Measurements from ENCODE around the gene LRRC53.

LRRC53 gene

DNA sequence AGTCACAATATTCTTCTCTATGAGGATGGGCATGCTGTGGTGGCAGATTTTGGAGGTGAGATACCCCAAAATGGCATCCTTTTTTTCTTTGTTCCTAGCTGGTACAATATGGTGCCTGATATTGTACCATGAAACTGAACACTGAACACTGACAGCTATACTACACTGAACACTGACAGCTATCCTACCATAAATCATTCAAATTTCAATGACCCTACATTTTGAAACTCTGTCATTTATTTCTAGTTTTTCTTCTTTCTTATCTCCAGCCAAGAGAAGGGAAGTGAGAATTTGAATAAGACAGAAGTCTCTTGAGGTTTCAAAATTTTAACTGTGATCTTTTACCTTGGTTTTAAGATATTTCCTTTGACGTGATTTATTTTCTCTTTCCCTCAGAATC, 76.3 kb downstream of the LRRC53 start:
- Histone ChIP-seq H3K4me1 (ENCODE audit: control insufficient read depth in 2 of 2, insufficient read depth in 2 of 2, low read length in 2 of 2) (no peaks in the 10 kb centered on the region), H3K27me3 (ENCODE audit: control insufficient read depth in 2 of 2, insufficient read depth in 2 of 2, low read length in 2 of 2) (no peaks in the 10 kb centered on the region), H3K9me3 (ENCODE audit: control insufficient read depth in 2 of 2, low read length in 2 of 2) (no peaks in the 10 kb centered on the region), H3K4me3 (ENCODE audit: low read length in 2 of 2) (no peak overlapping the region), H3K27ac (ENCODE audit: low read depth in 2 of 2, low read length in 2 of 2) (no peak overlapping the region), H3K9ac (ENCODE audit: low read depth in 1 of 2, low read length in 2 of 2) (no peak overlapping the region), H3K36me3 (ENCODE audit: control insufficient read depth in 2 of 2, insufficient read depth in 2 of 2, low read length in 2 of 2) (no peaks in the 10 kb centered on the region)

DNA sequence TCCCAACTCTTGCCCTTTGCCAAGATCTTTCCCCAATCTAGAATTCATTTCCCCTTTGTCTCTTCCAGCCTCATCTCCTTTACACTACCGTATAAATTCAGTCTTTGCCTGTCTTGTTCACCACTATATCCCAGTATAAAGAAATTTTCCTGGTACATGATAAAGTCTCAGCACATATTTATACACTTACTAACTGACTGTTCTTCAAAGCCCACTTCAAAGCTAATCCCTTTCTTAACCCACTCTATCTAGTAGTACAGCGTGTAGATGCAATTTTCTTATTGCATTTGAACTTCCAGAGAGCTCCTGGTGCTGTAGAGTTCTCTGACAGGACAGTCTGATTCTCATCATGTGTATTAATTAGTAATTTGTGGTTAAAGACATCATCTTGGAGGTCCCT, 78.1 kb downstream of the LRRC53 start:
- no peaks in the 10 kb centered on the region for H3K27me3 ChIP-seq (ENCODE audit: control insufficient read depth in 2 of 2, insufficient read depth in 2 of 2, low read length in 2 of 2)
- no peaks in the 10 kb centered on the region for H3K36me3 ChIP-seq (ENCODE audit: control insufficient read depth in 2 of 2, insufficient read depth in 2 of 2, low read length in 2 of 2)
- H3K27ac ChIP-seq (ENCODE audit: low read depth in 2 of 2, low read length in 2 of 2), result no peak overlapping the region
- no peak overlapping the region for H3K9ac ChIP-seq (ENCODE audit: low read depth in 1 of 2, low read length in 2 of 2)
- no peaks in the 10 kb centered on the region for H3K4me1 ChIP-seq (ENCODE audit: control insufficient read depth in 2 of 2, insufficient read depth in 2 of 2, low read length in 2 of 2)
- H3K9me3 ChIP-seq (ENCODE audit: control insufficient read depth in 2 of 2, low read length in 2 of 2), result no peaks in the 10 kb centered on the region
- no peak overlapping the region for H3K4me3 ChIP-seq (ENCODE audit: low read length in 2 of 2)

DNA sequence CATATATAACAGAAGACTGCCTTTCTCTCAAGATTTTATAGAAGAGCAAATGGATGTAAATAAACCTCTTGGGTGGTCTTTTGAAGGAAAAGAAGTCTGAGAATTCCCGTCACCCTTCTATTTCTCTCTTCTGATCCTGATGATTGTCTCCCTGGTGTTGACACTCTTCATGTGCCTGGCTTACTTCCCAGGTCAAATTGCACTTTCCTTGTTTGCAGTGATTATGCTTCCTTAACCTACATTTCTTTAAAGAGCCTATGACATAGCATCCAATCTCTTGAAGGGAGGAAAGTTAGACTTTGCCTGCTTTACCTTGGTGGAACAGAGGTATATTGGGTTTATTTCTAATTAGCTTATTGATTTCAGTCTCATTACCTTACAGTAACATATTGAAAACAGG, 80.1 kb downstream of the LRRC53 start:
- no peak overlapping the region for H3K27ac ChIP-seq (ENCODE audit: low read depth in 2 of 2, low read length in 2 of 2)
- H3K4me1 ChIP-seq (ENCODE audit: control insufficient read depth in 2 of 2, insufficient read depth in 2 of 2, low read length in 2 of 2), result no peaks in the 10 kb centered on the region
- no peak overlapping the region for H3K9ac ChIP-seq (ENCODE audit: low read depth in 1 of 2, low read length in 2 of 2)
- H3K4me3 ChIP-seq (ENCODE audit: low read length in 2 of 2), result no peak overlapping the region
- no peaks in the 10 kb centered on the region for H3K36me3 ChIP-seq (ENCODE audit: control insufficient read depth in 2 of 2, insufficient read depth in 2 of 2, low read length in 2 of 2)
- no peaks in the 10 kb centered on the region for H3K27me3 ChIP-seq (ENCODE audit: control insufficient read depth in 2 of 2, insufficient read depth in 2 of 2, low read length in 2 of 2)
- no peaks in the 10 kb centered on the region for H3K9me3 ChIP-seq (ENCODE audit: control insufficient read depth in 2 of 2, low read length in 2 of 2)

DNA sequence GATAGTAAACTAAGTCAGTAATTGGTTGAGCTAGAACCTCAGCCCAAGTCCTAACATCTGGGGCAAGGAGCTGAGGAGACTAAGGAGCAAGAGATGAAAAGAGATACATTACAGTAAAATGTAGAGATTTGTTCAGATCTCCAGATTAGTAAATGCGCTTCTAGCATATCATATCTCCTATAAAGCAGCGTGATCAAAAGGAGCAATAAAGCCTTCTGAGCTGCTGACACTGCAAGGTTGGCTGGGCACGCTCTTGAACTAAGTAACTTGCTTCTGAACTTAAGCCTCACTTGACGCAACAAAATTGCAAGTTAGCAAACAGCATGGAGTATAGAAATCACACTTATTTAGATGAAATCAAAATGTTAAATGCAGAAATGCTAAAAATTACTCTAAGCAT, 80.9 kb downstream of the LRRC53 start:
- H3K36me3 ChIP-seq (ENCODE audit: control insufficient read depth in 2 of 2, insufficient read depth in 2 of 2, low read length in 2 of 2), result no peaks in the 10 kb centered on the region
- no peak overlapping the region for H3K9ac ChIP-seq (ENCODE audit: low read depth in 1 of 2, low read length in 2 of 2)
- no peaks in the 10 kb centered on the region for H3K9me3 ChIP-seq (ENCODE audit: control insufficient read depth in 2 of 2, low read length in 2 of 2)
- no peaks in the 10 kb centered on the region for H3K27me3 ChIP-seq (ENCODE audit: control insufficient read depth in 2 of 2, insufficient read depth in 2 of 2, low read length in 2 of 2)
- no peaks in the 10 kb centered on the region for H3K4me1 ChIP-seq (ENCODE audit: control insufficient read depth in 2 of 2, insufficient read depth in 2 of 2, low read length in 2 of 2)
- H3K27ac ChIP-seq (ENCODE audit: low read depth in 2 of 2, low read length in 2 of 2), result no peak overlapping the region
- H3K4me3 ChIP-seq (ENCODE audit: low read length in 2 of 2), result no peak overlapping the region

DNA sequence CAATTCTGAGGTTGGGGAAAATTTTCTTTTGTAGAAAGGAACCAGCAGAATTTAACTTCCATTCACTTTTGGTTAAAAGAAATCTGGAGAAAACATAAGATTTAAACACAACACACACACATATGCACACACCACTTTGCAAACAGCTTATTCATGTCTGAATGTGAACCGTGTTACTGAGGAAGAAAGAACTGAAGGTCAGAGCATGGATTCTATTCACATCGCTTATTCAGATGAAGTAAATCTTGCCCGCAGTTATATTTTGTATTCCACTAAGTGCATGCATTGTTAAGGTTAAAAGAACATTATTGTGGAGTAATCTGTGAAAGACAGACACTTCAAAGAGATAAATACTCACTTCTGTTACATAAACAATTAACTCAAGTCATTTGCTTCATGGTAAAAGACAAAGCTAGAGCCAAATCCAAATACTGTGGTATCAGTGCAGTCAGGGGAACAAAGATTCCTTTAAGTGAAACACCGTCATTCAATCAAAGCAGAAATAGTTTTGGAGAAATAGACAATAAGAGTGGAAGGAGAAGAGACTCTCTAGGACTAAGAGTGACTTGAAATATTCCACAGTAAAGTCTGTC, 82.0 kb downstream of the LRRC53 start:
- Histone ChIP-seq H3K27me3 (ENCODE audit: control insufficient read depth in 2 of 2, insufficient read depth in 2 of 2, low read length in 2 of 2) (no peaks in the 10 kb centered on the region), H3K9ac (ENCODE audit: low read depth in 1 of 2, low read length in 2 of 2) (no peak overlapping the region), H3K4me3 (ENCODE audit: low read length in 2 of 2) (no peak overlapping the region), H3K36me3 (ENCODE audit: control insufficient read depth in 2 of 2, insufficient read depth in 2 of 2, low read length in 2 of 2) (no peaks in the 10 kb centered on the region), H3K27ac (ENCODE audit: low read depth in 2 of 2, low read length in 2 of 2) (no peak overlapping the region), H3K9me3 (ENCODE audit: control insufficient read depth in 2 of 2, low read length in 2 of 2) (no peaks in the 10 kb centered on the region), H3K4me1 (ENCODE audit: control insufficient read depth in 2 of 2, insufficient read depth in 2 of 2, low read length in 2 of 2) (no peaks in the 10 kb centered on the region)

DNA sequence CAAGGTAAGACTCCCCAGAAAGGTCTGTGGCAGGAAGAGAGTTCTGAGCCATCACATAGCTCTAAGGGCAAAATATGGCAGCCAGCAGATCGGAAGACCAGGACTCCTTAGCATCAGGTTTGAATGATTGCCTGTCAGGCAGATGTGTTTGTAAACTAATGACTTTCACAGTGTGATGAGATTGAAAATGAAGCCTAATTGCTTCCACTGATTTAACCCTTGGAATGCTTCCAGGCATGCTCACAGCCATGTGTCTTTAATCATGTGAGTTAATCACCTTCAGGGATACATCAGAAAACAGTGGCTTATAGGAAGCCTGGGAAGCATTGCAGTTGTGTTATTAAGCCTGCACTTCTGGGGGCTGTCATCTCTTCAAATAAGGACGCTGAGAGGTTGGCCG, 82.8 kb downstream of the LRRC53 start:
- Histone ChIP-seq H3K9me3 (ENCODE audit: control insufficient read depth in 2 of 2, low read length in 2 of 2) (no peaks in the 10 kb centered on the region), H3K9ac (ENCODE audit: low read depth in 1 of 2, low read length in 2 of 2) (no peak overlapping the region), H3K27ac (ENCODE audit: low read depth in 2 of 2, low read length in 2 of 2) (no peak overlapping the region), H3K4me1 (ENCODE audit: control insufficient read depth in 2 of 2, insufficient read depth in 2 of 2, low read length in 2 of 2) (no peaks in the 10 kb centered on the region), H3K36me3 (ENCODE audit: control insufficient read depth in 2 of 2, insufficient read depth in 2 of 2, low read length in 2 of 2) (no peaks in the 10 kb centered on the region), H3K4me3 (ENCODE audit: low read length in 2 of 2) (no peak overlapping the region), H3K27me3 (ENCODE audit: control insufficient read depth in 2 of 2, insufficient read depth in 2 of 2, low read length in 2 of 2) (no peaks in the 10 kb centered on the region)

DNA sequence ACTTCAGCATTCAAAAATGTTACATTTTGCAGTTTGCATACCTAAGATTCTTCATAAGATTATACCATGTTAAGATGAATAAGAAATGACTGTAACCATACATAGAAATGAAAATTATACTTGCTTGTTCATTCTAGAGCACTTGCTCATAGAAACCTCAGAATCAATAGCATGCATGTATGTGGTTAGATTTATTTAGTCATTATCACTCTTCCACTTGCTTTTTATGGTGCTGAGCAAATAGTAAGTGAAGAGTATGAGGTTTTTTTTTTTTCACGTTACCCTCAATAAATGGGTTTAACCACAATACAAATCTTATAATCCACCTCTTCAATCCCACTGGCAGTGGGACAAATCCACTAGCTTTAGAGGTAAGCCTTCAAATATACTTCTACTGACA, 84.7 kb downstream of the LRRC53 start:
- Histone ChIP-seq H3K36me3 (ENCODE audit: control insufficient read depth in 2 of 2, insufficient read depth in 2 of 2, low read length in 2 of 2) (no peaks in the 10 kb centered on the region), H3K4me3 (ENCODE audit: low read length in 2 of 2) (no peak overlapping the region), H3K27me3 (ENCODE audit: control insufficient read depth in 2 of 2, insufficient read depth in 2 of 2, low read length in 2 of 2) (no peaks in the 10 kb centered on the region), H3K9ac (ENCODE audit: low read depth in 1 of 2, low read length in 2 of 2) (no peak overlapping the region), H3K9me3 (ENCODE audit: control insufficient read depth in 2 of 2, low read length in 2 of 2) (no peaks in the 10 kb centered on the region), H3K27ac (ENCODE audit: low read depth in 2 of 2, low read length in 2 of 2) (no peak overlapping the region), H3K4me1 (ENCODE audit: control insufficient read depth in 2 of 2, insufficient read depth in 2 of 2, low read length in 2 of 2) (no peaks in the 10 kb centered on the region)

DNA sequence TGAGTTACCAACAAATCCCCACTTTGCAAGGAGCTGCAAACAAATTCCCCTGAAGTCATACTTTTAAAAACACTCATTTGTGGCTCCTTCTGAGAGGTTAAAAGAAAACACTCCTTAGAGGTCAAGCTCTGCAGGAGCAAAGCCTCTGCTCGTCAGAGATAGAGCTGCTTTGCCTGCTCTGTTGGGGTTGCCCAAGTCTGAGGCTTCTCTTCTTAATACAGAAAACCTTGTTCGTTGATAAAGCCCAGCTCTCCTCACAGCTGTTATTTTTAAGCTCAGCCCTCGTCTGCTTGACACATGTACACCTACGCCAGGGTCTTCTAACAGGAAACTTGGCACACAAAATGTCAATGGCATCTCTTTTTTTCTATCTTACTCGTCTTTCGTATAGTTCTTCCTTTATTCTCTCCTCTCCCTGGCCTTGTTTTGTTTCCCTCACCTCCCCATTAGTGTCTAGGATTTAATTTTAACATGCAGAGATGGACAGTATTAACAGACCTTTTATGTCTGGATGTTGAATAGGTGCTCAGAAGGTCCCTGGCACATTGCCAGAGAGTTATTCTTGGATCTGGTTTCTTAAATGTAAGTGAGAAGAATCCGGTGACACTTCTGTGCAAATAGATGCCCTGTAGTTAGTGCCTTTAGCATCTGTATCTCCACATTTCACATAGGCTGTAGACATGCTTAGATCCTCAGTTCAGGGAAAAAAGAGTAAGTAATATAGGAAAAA, 86.0 kb downstream of the LRRC53 start:
- Histone ChIP-seq H3K4me1 (ENCODE audit: control insufficient read depth in 2 of 2, insufficient read depth in 2 of 2, low read length in 2 of 2) (no peaks in the 10 kb centered on the region), H3K36me3 (ENCODE audit: control insufficient read depth in 2 of 2, insufficient read depth in 2 of 2, low read length in 2 of 2) (no peaks in the 10 kb centered on the region), H3K4me3 (ENCODE audit: low read length in 2 of 2) (no peak overlapping the region), H3K27me3 (ENCODE audit: control insufficient read depth in 2 of 2, insufficient read depth in 2 of 2, low read length in 2 of 2) (no peaks in the 10 kb centered on the region), H3K9me3 (ENCODE audit: control insufficient read depth in 2 of 2, low read length in 2 of 2) (no peaks in the 10 kb centered on the region), H3K27ac (ENCODE audit: low read depth in 2 of 2, low read length in 2 of 2) (no peak overlapping the region), H3K9ac (ENCODE audit: low read depth in 1 of 2, low read length in 2 of 2) (no peak overlapping the region)

DNA sequence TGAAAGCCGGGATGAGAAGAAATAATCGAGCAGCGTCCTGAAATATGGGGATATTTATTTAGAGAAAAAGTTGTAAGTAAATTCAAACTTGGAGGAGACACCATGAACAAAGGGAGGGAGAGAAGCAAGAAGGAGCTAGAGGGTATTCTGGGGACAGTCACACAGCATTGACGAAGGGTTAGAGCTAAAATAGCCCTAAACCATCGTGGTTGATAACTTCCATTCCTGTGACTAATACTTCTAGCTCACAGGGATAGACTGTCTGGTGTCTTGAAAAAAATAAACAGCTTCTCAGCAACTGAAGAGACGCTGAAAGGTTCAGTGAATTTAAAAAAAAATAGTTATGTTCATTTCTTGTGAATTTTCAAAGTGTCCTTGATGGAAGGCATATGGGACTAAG, 86.7 kb downstream of the LRRC53 start:
- no peaks in the 10 kb centered on the region for H3K9me3 ChIP-seq (ENCODE audit: control insufficient read depth in 2 of 2, low read length in 2 of 2)
- H3K9ac ChIP-seq (ENCODE audit: low read depth in 1 of 2, low read length in 2 of 2), result no peak overlapping the region
- H3K27me3 ChIP-seq (ENCODE audit: control insufficient read depth in 2 of 2, insufficient read depth in 2 of 2, low read length in 2 of 2), result no peaks in the 10 kb centered on the region
- no peaks in the 10 kb centered on the region for H3K36me3 ChIP-seq (ENCODE audit: control insufficient read depth in 2 of 2, insufficient read depth in 2 of 2, low read length in 2 of 2)
- H3K27ac ChIP-seq (ENCODE audit: low read depth in 2 of 2, low read length in 2 of 2), result no peak overlapping the region
- H3K4me1 ChIP-seq (ENCODE audit: control insufficient read depth in 2 of 2, insufficient read depth in 2 of 2, low read length in 2 of 2), result no peaks in the 10 kb centered on the region
- H3K4me3 ChIP-seq (ENCODE audit: low read length in 2 of 2), result no peak overlapping the region

DNA sequence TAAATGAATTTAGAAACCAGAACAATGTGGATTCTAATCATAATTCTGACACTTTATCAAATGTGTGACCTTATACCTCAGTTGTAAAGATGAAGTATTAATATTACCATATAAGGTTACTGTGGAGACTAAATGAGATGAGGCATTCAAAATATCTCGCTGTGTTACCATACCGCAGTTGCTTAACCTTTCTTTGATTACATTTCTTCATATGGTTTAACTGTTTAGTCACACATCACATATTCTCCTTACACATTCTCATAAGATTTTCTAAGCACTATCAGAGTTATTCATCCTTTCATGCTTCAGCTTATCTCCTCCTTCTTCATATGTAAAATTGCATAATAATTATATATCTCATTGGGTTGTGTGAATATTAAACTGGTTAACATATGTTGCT, 88.9 kb downstream of the LRRC53 start:
- H3K36me3 ChIP-seq (ENCODE audit: control insufficient read depth in 2 of 2, insufficient read depth in 2 of 2, low read length in 2 of 2), result no peaks in the 10 kb centered on the region
- no peak overlapping the region for H3K4me3 ChIP-seq (ENCODE audit: low read length in 2 of 2)
- no peak overlapping the region for H3K9ac ChIP-seq (ENCODE audit: low read depth in 1 of 2, low read length in 2 of 2)
- no peaks in the 10 kb centered on the region for H3K4me1 ChIP-seq (ENCODE audit: control insufficient read depth in 2 of 2, insufficient read depth in 2 of 2, low read length in 2 of 2)
- H3K9me3 ChIP-seq (ENCODE audit: control insufficient read depth in 2 of 2, low read length in 2 of 2), result no peaks in the 10 kb centered on the region
- H3K27ac ChIP-seq (ENCODE audit: low read depth in 2 of 2, low read length in 2 of 2), result no peak overlapping the region
- no peaks in the 10 kb centered on the region for H3K27me3 ChIP-seq (ENCODE audit: control insufficient read depth in 2 of 2, insufficient read depth in 2 of 2, low read length in 2 of 2)

Data from mucosa of rectum (tissue), 2 donors.